H1 (cell line): ENCODE data around the gene USP3. TPM values are rescaled to one million over a fixed set of nuclear protein-coding genes. Genes with fewer than 3 reads are reported as not detected.

Experiments used
- ASH2L ChIP-seq: fragments of 200-600, 300-600 bp; sonication (generic); IDR thresholded peaks from one replicate; pipeline ENCODE4 v1.7.1; 2017; ENCODE audit warnings: low read length
- BRCA1 ChIP-seq: IDR thresholded peaks from 2 replicates; pipeline ENCODE4 v1.6.1; 2012; ENCODE audit warnings: low read depth, low read length, improper control_type of control experiment
- CEBPB ChIP-seq: IDR thresholded peaks from 2 replicates; pipeline ENCODE4 v1.6.1; 2012; ENCODE audit warnings: low read depth, low read length
- CHD2 ChIP-seq: IDR thresholded peaks from 2 replicates; pipeline ENCODE4 v1.6.1; 2012; ENCODE audit warnings: low read length, improper control_type of control experiment
- CTBP2 ChIP-seq: IDR thresholded peaks from 2 replicates; pipeline ENCODE4 v1.7.0; 2011; ENCODE audit warnings: borderline replicate concordance, mild to moderate bottlenecking, moderate library complexity, mixed read lengths, low read length; ENCODE audit not compliant: insufficient read depth, insufficient read length
- E2F6 ChIP-seq: IDR thresholded peaks from 2 replicates; pipeline ENCODE4 v1.6.1; 2012; ENCODE audit warnings: inconsistent platforms
- EGR1 ChIP-seq: IDR thresholded peaks from 2 replicates; pipeline ENCODE4 v1.6.1; 2011; ENCODE audit warnings: low read depth, low read length, borderline replicate concordance
- JUN ChIP-seq: IDR thresholded peaks from 2 replicates; pipeline ENCODE4 v1.6.1; 2011; ENCODE audit warnings: low read depth, mild to moderate bottlenecking, improper control_type of control experiment, low read length
- NRF1 ChIP-seq: IDR thresholded peaks from 2 replicates; pipeline ENCODE4 v1.6.1; 2011; ENCODE audit warnings: mild to moderate bottlenecking, low read depth, low read length, improper control_type of control experiment
- POLR2AphosphoS5 ChIP-seq: IDR thresholded peaks from 2 replicates; pipeline ENCODE4 v1.6.1; 2011; ENCODE audit warnings: low read depth, low read length
- RAD21 ChIP-seq, 2 experiments: IDR thresholded peaks in 1 of 2; conservative IDR thresholded peaks in 1 of 2; 2 replicates each; pipeline ENCODE4 v1.6.1; 2011; ENCODE audit warnings: low read depth in 2 of 2, low read length in 2 of 2, improper control_type of control experiment in 1 of 2, inconsistent platforms in 1 of 2, mild to moderate bottlenecking in 1 of 2, moderate library complexity in 1 of 2
- RBBP5 ChIP-seq: IDR thresholded peaks from 2 replicates; pipeline ENCODE4 v1.7.1; 2012; ENCODE audit warnings: low read depth, mild to moderate bottlenecking, inconsistent platforms, low read length, moderate library complexity, borderline replicate concordance
- SAP30 ChIP-seq: fragments of 300-600 bp; sonication (generic); IDR thresholded peaks from 2 replicates; pipeline ENCODE4 v1.7.1; 2012; ENCODE audit warnings: low read length, moderate library complexity, mild to moderate bottlenecking, inconsistent platforms; ENCODE audit not compliant: insufficient read depth, insufficient replicate concordance
- SIN3A ChIP-seq, 2 experiments: IDR thresholded peaks in 1 of 2; conservative IDR thresholded peaks in 1 of 2; 2 replicates each; pipeline ENCODE4 v1.6.1; 2011 to 2012; ENCODE audit warnings: low read length in 2 of 2, improper control_type of control experiment in 1 of 2, low read depth in 1 of 2, mild to moderate bottlenecking in 1 of 2
- SIRT6 ChIP-seq: IDR thresholded peaks from one replicate; pipeline ENCODE4 v1.7.1; 2012; ENCODE audit warnings: low read length, inconsistent platforms
- SIX5 ChIP-seq: IDR thresholded peaks from 2 replicates; pipeline ENCODE4 v1.6.1; 2011; ENCODE audit warnings: mild to moderate bottlenecking, low read depth, low read length
- SP2 ChIP-seq: IDR thresholded peaks from 2 replicates; pipeline ENCODE4 v1.6.1; 2012; ENCODE audit warnings: mild to moderate bottlenecking, low read length, inconsistent platforms
- SRF ChIP-seq: IDR thresholded peaks from 2 replicates; pipeline ENCODE4 v1.6.1; 2011; ENCODE audit warnings: mild to moderate bottlenecking, low read depth, low read length, moderate library complexity
- SUZ12 ChIP-seq: fragments of 200-600 bp; sonication (generic); IDR thresholded peaks from 2 replicates; pipeline ENCODE4 v1.6.1; 2012; ENCODE audit warnings: mild to moderate bottlenecking, inconsistent platforms, low read length, moderate library complexity, mixed read lengths
- TAF1 ChIP-seq: IDR thresholded peaks from 2 replicates; pipeline ENCODE4 v1.6.1; 2011; ENCODE audit warnings: mild to moderate bottlenecking, low read depth, low read length
- TBP ChIP-seq: IDR thresholded peaks from 2 replicates; pipeline ENCODE4 v1.6.1; 2011; ENCODE audit warnings: low read depth, low read length, improper control_type of control experiment
- TEAD4 ChIP-seq: IDR thresholded peaks from 2 replicates; pipeline ENCODE4 v1.6.1; 2012; ENCODE audit warnings: low read depth, low read length, inconsistent platforms, mixed read lengths
- USF2 ChIP-seq: IDR thresholded peaks from 2 replicates; pipeline ENCODE4 v1.6.1; 2011; ENCODE audit warnings: low read length, improper control_type of control experiment
- polyA plus RNA-seq, 7 experiments: library from polyadenylated mRNA; depleted of rRNA in 3 of 7; stranded (reverse) in 5 of 7; unstranded in 2 of 7; fragments of >200 nt in 5 of 7; fragments of 200-250 nt in 2 of 7; gene quantifications; 1 replicate in 5 of 7; 2 replicates in 1 of 7; 4 replicates in 1 of 7; pipeline versions ENCODE4 v1.2.1 to v1.2.3, GENCODE V29; 2011 to 2013; ENCODE audit warnings: missing spikeins in 2 of 7, mixed read lengths in 2 of 7
- total RNA-seq: library from RNA; stranded (reverse); fragmentation: NEBNext Ultra II Directional; extraction: Animal tissue kit (Norgen Biotek cat#: 25700); gene quantifications from 2 replicates; pipeline ENCODE4 v1.2.1, GENCODE V29; 2021

Gene USP3
- total and polyA plus RNA-seq, 2 of the 8 experiments (the other 6 are each of a cell fraction or from before 2014, with no cell fraction given): 15.5 to 16.2 TPM

- TF ChIP-seq RBBP5 (no peak; the same call in 1 of the 2 replicates), SUZ12 (peak; percentile 53; the same call in 1 of the 2 replicates), EGR1 (peak; percentile 91), JUN (0 out of 2 replicates have a peak, but pooled peaks have one; percentile 42), SIRT6 (no peak), E2F6 (0 out of 2 replicates have a peak, but pooled peaks have one; percentile 48), USF2 (no peak), SIX5 (no peak), TAF1 (peak; percentile 86), CHD2 (peak; percentile 37; the same call in 1 of the 2 replicates), CEBPB (no peak), NRF1 (no peak), TEAD4 (no peak), TBP (peak; percentile 74; the same call in 1 of the 2 replicates), SP2 (no peak), SIN3A (conservative IDR thresholded peaks at IDR 0.05 in 1 of 2, IDR thresholded peaks at IDR 0.05 in 1 of 2; ENCODE audit: low read depth in 1 of 2, low read length in 2 of 2) (peak; percentile 88 to 95; a peak in 3 of 4 replicates), RAD21 (IDR thresholded peaks at IDR 0.05 in 1 of 2, conservative IDR thresholded peaks at IDR 0.05 in 1 of 2; ENCODE audit: low read depth in 2 of 2, low read length in 2 of 2) (peak in 1 of 2 experiments; percentile 20; a peak in 2 of 4 replicates), SRF (0 out of 2 replicates have a peak, but pooled peaks have one; percentile 40), BRCA1 (no peak), ASH2L (peak; percentile 15), SAP30 (no peak), CTBP2 (no peak), POLR2AphosphoS5 (peak; percentile 59; the same call in 1 of the 2 replicates)
These were observed at the start of gene USP3 (continued) for GRCh38 chr15:63504247-63504978.
